ENCODE measurements around the gene EIF2AK3. TPM values are rescaled to one million over a fixed set of nuclear protein-coding genes. Genes with fewer than 3 reads are reported as not detected.

EIF2AK3 gene
- polyA plus RNA-seq, 1 donor (not counting 4 experiments of a cell fraction or from before 2014, with no cell fraction given): 10.9 TPM

DNA sequence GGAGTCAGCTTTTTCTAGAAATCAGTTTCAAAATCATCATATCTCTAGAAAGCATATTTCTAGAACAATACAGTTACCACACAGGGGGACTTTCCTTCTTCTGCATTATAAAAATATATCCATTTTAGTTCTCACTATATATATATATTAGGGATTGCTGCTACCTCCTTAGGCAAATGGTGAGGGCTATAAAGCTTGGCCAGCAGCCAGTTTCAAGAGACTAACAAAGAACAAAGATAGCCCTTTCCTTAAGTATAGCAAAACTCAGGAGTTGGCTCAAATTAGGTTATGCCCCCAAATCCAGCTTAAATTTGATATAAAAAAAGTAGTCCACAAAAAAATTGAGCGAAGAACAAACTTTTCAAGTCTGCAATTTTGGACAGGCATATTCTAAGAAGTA, 70.0 kb downstream of the EIF2AK3 start:
- FAIRE-seq (no peak), DNase-seq (ENCODE audit: low read depth, low spot score) (no peak)
- TF ChIP-seq, protein P1, sequence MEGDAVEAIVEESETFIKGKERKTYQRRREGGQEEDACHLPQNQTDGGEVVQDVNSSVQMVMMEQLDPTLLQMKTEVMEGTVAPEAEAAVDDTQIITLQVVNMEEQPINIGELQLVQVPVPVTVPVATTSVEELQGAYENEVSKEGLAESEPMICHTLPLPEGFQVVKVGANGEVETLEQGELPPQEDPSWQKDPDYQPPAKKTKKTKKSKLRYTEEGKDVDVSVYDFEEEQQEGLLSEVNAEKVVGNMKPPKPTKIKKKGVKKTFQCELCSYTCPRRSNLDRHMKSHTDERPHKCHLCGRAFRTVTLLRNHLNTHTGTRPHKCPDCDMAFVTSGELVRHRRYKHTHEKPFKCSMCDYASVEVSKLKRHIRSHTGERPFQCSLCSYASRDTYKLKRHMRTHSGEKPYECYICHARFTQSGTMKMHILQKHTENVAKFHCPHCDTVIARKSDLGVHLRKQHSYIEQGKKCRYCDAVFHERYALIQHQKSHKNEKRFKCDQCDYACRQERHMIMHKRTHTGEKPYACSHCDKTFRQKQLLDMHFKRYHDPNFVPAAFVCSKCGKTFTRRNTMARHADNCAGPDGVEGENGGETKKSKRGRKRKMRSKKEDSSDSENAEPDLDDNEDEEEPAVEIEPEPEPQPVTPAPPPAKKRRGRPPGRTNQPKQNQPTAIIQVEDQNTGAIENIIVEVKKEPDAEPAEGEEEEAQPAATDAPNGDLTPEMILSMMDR (optimal IDR thresholded peaks at IDR 0.05 in 1 of 3, IDR thresholded peaks at IDR 0.05 in 1 of 3, conservative IDR thresholded peaks at IDR 0.05 in 1 of 3; ENCODE audit: extremely low read depth in 1 of 3, insufficient read depth in 2 of 3, low read length in 3 of 3): no peak
- no peak for TF ChIP-seq EZH2 (IDR thresholded peaks at IDR 0.05; ENCODE audit: low read length)
- no peak overlapping the region for H2AFZ ChIP-seq (ENCODE audit: control insufficient read depth, low read length)
- no peak overlapping the region for H3K27ac ChIP-seq (ENCODE audit: control insufficient read depth, insufficient read depth, low read length)
- dilution Hi-C loops (cut with MboI; ENCODE audit: extremely low pct_ligation_motif_present, low sequenced_read_pairs): no loop called here
- no peaks in the 10 kb centered on the region for H3K9me1 ChIP-seq (ENCODE audit: control insufficient read depth, extremely low read depth, insufficient read depth, low read length)
- no peak overlapping the region for H3K4me2 ChIP-seq (ENCODE audit: control insufficient read depth, extremely low read depth, insufficient read depth, low read depth, low read length)
- H3K27me3 ChIP-seq (ENCODE audit: control insufficient read depth, extremely low read depth, insufficient read depth, low read length): no peaks in the 10 kb centered on the region
- H3K4me1 ChIP-seq (ENCODE audit: control insufficient read depth, extremely low read depth, insufficient read depth, low read length): no peaks in the 10 kb centered on the region
- H4K20me1 ChIP-seq (ENCODE audit: control insufficient read depth, extremely low read depth, insufficient read depth, low read length): no peaks in the 10 kb centered on the region
- H3K9me3 ChIP-seq (ENCODE audit: control insufficient read depth, low read depth, low read length): no peaks in the 10 kb centered on the region
- no peak overlapping the region for H3K4me3 ChIP-seq (ENCODE audit: control insufficient read depth in 2 of 3, extremely low read depth in 1 of 3, insufficient read depth in 2 of 3, low read depth in 1 of 3, low read length in 3 of 3)
- no peak overlapping the region for H3K9ac ChIP-seq (ENCODE audit: control insufficient read depth, extremely low read depth, insufficient read depth, low read length)
- H3K79me2 ChIP-seq (ENCODE audit: control insufficient read depth, insufficient read depth, low read length): no peaks in the 10 kb centered on the region
- H3K36me3 ChIP-seq (ENCODE audit: control insufficient read depth in 2 of 2, extremely low read depth in 1 of 2, insufficient read depth in 2 of 2, low read length in 2 of 2): peaks cover 5 to 6% of the 10 kb centered on the region in 2 experiments

DNA sequence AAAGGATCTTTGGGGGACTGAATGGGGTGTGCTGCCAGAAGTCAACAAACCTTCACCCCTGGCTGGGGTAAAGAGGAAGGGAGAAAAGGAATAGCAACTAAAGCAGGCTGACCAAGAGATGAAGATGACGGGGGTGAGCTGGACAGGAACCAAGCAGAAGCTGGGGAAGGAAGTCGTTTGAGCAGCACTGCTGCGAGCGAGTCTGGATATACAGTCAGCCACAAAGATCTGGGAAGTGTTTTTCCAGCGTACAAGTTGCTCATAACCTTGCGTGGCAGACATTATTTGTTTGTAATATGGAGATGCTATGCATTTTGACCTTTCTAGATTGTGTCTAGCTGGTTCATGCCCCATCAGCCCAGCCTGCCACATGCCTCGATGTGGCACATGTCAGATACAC, 71.2 kb downstream of the EIF2AK3 start:
- H3K36me3 ChIP-seq (ENCODE audit: control insufficient read depth in 2 of 2, extremely low read depth in 1 of 2, insufficient read depth in 2 of 2, low read length in 2 of 2): peaks cover 0 to 5% of the 10 kb centered on the region in 2 experiments
- no peak overlapping the region for H2AFZ ChIP-seq (ENCODE audit: control insufficient read depth, low read length)
- H4K20me1 ChIP-seq (ENCODE audit: control insufficient read depth, extremely low read depth, insufficient read depth, low read length): no peaks in the 10 kb centered on the region
- H3K9me1 ChIP-seq (ENCODE audit: control insufficient read depth, extremely low read depth, insufficient read depth, low read length): no peaks in the 10 kb centered on the region
- H3K27ac ChIP-seq (ENCODE audit: control insufficient read depth, insufficient read depth, low read length): no peak overlapping the region
- H3K4me3 ChIP-seq (ENCODE audit: control insufficient read depth in 2 of 3, extremely low read depth in 1 of 3, insufficient read depth in 2 of 3, low read depth in 1 of 3, low read length in 3 of 3): no peak overlapping the region
- H3K27me3 ChIP-seq (ENCODE audit: control insufficient read depth, extremely low read depth, insufficient read depth, low read length): no peaks in the 10 kb centered on the region
- no peak overlapping the region for H3K4me2 ChIP-seq (ENCODE audit: control insufficient read depth, extremely low read depth, insufficient read depth, low read depth, low read length)
- no peak overlapping the region for H3K9ac ChIP-seq (ENCODE audit: control insufficient read depth, extremely low read depth, insufficient read depth, low read length)
- FAIRE-seq (no peak), DNase-seq (ENCODE audit: low read depth, low spot score) (no peak)
- dilution Hi-C loops (cut with MboI; ENCODE audit: extremely low pct_ligation_motif_present, low sequenced_read_pairs): no loop called here
- TF ChIP-seq, protein P1 (optimal IDR thresholded peaks at IDR 0.05 in 1 of 3, IDR thresholded peaks at IDR 0.05 in 1 of 3, conservative IDR thresholded peaks at IDR 0.05 in 1 of 3; ENCODE audit: extremely low read depth in 1 of 3, insufficient read depth in 2 of 3, low read length in 3 of 3): no peak
- no peak for TF ChIP-seq EZH2 (IDR thresholded peaks at IDR 0.05; ENCODE audit: low read length)
- H3K79me2 ChIP-seq (ENCODE audit: control insufficient read depth, insufficient read depth, low read length): no peaks in the 10 kb centered on the region
- no peaks in the 10 kb centered on the region for H3K9me3 ChIP-seq (ENCODE audit: control insufficient read depth, low read depth, low read length)
- H3K4me1 ChIP-seq (ENCODE audit: control insufficient read depth, extremely low read depth, insufficient read depth, low read length): no peaks in the 10 kb centered on the region
